CD4-positive, alpha-beta T cell treated with Interleukin-4 for 1 hour (primary cell): ENCODE results near the gene CACNA1B.
"Not testable (repeated sequence)": the region's sequence is repeated elsewhere in the genome, so short reads cannot be mapped to it uniquely, and the experiment has no call there.

Source experiments
- DNase-seq, 2 donors: peaks; one replicate each; pipeline ENCODE4 v3.0.0-alpha.2; 2020 to 2022

CACNA1B gene

DNA sequence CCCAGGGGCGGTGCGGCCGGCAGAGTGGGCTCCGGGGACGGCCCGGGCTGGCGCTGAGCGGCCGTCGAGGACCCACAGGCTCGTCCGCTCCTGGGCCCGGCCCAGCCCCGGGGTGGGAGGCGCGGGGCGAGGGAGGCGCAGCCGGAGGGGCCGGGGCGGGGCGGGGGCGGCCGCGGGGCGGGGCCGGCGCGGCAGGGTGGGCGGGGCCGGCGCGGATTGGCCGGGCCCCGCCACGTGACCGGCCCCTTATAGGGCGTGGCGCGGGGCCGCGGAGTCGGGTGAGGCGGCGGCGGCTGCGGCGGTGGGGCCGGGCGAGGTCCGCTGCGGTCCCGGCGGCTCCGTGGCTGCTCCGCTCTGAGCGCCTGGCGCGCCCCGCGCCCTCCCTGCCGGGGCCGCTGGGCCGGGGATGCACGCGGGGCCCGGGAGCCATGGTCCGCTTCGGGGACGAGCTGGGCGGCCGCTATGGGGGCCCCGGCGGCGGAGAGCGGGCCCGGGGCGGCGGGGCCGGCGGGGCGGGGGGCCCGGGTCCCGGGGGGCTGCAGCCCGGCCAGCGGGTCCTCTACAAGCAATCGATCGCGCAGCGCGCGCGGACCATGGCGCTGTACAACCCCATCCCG, at the start of gene CACNA1B:
Gene CACNA1B, plus strand, starts transcription at position 277 of the 617 bp plus-strand sequence. Its CDS starts 152 bp downstream, at position 429.
- DNase-seq = not testable (repeated sequence)

DNA sequence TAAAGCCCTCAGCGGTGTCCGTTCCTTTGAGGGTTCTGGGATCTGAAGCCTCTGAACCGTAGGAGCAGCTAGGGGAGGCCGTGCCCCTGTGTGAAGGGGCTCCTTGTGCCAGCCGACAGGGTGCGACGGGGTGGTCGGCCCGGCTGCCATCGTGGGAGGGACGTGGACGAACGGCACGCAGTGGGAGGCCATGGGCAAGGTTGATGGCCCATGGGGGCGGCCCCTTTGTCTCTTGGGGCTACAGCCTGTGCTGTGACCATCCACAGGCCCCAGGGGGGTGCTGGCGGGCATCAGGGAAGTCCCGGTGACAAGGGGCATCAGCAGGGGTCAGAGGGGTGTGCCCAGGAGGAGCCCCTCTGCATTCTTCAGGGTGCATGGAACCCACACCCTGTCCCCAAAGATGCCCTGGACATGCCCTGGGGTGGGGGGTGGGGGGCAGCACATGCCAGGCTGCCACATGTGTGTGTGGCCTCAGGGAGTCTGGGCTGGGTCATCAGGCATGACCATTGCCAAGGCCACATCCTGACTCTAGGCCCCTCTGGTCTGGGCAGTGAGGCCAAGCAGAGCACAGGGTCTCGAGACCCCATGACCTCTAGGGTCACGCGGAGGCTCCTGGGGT, 49.6 kb upstream of the CACNA1B start:
- DNase-seq = no peak

DNA sequence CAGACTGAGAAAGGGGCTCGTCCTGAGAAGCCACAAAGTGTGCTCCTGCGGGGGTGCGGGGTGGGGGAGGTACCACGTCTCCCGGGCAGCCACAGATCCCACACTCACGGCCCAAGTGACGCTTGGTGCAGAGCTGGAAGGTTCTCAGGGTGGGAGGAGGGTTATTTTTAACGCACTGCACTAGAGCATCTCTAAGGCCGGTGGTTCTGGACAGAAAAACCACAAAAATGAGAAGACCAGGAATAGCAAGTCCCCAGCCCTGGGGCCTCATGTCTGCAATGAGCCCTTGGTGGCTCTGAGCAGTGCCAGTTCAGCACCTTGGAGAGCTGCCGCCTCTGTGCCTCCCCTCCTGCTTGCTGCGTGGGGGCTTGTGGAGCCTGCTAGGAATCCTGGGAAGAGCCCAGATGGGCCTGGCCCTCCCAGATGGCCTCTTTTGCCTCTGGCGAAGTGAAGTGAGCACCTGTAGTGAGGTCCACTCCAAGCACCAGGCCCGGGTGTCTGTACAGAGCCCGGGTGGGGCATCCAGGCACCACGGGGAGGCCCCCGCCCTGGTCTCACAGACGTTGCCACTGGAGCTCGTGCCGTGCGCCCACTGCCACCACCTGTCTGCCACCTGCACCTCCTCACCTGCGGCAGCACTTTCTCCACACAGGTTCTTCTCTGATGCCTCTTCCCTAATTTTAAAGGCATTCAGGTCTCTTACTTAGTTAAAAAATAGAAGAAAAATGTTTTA, 48.9 kb upstream of the CACNA1B start:
- DNase-seq = no peak

DNA sequence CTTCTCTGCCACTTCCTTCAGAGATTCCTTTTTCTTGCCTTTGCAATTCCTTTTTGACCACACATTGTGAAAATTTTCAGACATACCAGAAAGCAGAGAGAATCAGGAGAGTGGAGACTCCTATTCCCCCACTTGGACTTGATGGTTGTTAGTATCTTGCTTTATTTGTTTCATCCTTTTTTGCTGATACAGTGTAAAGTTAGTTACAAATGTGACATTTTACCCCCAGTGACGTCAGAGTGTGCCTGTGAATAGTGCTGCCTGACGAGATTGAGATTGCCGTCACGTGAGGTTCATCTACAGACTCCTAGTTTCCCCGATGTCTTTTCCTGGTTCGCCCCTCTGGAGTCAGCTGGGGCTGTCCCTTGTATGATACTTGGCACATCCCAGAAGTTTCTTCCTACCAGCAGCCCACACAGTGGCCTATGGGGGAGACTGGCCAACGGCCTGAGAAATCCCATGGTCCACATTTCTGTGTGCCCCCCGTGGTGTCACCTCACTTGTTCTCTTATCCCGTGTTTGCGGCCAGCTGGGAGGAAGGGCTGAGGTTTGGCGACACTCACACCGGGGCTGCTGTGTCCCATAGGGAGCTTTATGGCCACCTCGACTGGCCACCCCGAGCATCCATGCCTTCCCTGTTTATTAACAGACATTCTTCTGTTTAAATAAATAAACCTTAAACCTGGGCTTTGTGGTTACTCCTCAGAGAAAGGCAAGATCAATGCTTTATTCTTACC, 48.2 kb upstream of the CACNA1B start:
- no peak for DNase-seq

DNA sequence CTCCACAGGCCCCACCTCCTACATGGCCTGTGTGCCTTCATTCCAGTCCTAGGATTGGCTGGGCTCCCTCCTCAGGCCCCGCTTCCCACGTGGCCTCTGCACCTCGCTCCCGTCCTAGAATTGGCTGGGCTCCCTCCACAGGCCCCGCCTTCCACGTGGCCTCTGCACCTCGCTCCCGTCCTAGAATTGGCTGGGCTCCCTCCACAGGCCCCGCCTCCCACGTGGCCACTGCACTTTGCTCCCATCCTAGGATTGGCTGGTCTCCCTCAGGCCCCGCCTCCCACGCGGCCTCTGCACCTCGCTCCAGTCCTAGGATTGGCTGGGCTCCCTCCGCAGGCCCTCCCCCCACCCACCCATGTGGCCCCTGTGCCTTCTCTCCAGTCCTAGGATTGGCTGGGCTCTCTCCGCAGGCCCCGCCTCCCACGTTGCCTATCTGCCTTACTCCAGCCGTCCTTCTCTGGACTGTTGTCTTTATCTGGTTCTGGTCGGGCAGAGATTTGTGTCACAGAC, 45.3 kb upstream of the CACNA1B start:
- DNase-seq = no peak

DNA sequence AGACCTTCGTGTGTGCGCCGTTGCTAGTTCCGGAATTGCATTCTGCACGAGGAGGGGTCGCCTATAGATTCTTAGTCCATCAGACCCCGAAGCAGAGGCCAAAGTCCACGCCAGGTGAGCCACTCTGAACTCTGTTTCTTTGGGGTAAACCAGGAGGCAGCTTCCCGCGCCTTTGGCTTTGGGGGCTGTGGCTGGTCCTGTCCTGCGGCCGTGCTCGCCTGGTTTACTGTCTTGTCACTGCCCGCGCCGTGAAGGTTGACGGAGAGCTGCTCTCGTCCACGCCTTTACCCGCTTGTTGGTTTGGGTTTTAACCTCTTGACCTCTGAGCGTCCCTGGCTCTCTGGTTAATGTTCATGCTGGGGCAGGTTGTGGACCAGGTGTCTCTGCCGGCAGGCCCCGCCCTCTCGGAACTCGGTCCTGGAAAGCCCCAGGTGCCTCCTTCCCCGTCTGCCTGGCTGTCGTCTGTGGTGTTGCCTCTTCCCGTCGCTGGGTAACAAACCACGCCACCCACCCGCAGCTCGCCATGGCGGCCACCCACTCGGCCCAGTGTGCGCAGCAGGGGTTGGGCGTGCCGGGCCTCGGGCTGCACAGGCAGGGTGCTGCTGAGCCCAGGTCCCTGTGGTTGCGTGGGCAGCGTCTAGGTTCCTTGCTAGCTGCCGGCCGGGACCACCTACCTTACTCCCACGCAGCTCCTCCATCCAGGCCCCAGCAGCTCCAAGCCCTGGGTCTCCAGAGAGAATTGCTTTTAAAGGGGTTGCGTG, 44.6 kb upstream of the CACNA1B start:
- no peak for DNase-seq

DNA sequence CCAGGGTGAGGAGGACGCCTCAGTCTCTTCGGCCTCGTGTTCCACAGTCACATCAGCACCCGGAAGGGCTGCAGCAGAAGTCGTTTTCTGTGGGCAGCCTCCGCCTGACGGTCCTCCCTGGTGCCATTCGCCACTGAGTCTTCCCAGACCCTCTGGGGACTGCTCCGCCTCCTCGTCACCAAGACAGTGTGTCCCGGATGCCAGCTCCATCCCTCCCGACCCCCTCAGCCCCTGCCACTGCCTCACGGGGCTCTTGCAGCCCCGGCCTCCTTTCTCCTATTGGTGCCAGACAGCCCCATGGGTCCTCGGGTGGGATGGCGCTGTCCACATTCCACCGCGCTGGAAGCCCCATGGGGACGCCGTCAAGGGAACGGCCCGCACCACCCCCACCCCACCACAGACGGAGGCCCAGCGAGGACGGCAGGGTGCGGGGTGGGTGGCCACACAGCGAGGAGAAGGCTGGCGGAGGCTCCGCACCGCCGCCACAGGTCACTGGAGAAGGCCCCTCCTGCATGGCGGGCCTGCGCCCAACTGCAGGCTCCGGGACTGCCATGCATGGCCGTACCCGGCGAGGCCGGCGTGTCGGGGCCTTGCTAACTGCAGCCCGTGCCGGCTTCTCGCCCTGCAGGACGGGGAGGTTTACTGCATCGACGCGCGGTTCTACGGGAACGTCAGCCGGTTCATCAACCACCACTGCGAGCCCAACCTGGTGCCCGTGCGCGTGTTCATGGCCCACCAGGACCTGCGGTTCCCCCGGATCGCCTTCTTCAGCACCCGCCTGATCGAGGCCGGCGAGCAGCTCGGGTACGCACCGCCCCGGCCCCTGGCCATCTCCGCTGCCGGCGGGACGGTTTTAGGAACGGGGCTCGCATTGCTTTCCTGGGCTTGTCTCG, 43.6 kb upstream of the CACNA1B start:
- DNase-seq = no peak

DNA sequence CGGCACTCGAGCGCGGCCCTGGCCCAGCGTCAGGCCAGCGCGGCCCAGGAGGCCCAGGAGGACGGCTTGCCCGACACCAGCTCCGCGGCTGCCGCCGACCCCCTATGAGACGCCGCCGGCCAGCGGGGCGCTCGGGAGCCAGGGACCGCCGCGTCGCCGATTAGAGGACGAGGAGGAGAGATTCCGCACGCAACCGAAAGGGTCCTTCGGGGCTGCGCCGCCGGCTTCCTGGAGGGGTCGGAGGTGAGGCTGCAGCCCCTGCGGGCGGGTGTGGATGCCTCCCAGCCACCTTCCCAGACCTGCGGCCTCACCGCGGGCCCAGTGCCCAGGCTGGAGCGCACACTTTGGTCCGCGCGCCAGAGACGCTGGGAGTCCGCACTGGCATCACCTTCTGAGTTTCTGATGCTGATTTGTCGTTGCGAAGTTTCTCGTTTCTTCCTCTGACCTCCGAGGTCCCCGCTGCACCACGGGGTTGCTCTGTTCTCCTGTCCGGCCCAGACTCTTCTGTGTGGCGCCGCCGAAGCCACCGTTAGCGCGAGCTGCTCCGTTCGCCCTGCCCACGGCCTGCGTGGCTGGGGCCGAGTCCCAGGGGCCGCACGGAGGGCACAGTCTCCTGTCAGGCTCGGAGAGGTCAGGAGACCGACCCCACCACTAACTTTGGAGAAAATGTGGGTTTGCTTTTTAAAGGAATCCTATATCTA, 42.6 kb upstream of the CACNA1B start:
- no peak for DNase-seq

DNA sequence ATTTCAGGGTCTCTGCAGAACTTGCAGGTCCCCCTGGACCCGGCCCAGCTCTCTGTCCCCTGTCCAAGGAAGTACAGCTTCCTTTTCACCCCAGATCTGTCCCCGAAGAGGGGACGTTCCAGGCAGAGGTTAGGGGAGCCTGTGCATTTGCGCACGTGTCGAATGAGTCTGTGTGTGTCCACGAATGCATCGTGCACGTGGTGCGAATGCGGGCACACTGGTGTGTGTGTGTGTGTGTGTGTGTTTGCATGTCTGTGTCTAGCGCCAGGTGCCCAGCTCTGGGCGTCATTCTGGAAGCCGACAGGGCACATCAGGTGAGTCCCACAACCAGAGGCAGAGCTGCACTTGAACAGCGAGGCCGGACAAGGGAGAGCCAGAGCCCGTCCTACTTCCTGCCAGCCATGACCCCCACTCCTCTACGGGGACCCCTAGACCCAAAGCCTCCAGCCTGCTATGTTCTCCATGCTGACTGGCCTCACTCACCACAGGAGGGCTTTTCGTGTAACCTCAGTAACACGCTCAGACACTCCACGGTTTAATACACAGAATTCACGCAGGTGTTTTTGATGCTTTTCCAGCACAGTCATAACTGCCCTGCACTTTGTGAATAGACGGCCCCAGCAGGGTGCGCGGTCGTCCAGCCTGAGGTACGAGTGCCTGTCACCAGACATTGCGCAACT, 41.3 kb upstream of the CACNA1B start:
- DNase-seq = no peak

DNA sequence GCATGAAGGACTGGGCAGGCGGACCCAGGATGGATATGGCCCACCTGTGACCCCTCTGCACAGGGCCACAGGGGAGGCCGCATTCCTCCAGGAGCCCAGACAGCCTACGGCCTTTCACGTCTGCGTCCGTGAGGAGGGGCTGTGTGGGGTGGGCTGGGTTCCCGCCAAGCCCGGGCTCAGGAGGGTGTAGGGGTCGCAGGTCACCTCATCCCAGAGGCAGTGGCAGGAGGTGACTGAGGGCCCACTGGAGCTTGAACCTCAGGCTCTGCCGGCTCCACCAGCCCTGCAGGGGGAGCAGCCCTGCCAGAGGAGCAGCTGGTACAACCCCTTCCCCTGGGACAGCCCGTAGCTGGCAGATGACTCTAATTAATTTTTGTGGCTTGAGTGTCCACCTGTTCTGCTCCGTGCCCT, 40.7 kb upstream of the CACNA1B start:
- DNase-seq = no peak

DNA sequence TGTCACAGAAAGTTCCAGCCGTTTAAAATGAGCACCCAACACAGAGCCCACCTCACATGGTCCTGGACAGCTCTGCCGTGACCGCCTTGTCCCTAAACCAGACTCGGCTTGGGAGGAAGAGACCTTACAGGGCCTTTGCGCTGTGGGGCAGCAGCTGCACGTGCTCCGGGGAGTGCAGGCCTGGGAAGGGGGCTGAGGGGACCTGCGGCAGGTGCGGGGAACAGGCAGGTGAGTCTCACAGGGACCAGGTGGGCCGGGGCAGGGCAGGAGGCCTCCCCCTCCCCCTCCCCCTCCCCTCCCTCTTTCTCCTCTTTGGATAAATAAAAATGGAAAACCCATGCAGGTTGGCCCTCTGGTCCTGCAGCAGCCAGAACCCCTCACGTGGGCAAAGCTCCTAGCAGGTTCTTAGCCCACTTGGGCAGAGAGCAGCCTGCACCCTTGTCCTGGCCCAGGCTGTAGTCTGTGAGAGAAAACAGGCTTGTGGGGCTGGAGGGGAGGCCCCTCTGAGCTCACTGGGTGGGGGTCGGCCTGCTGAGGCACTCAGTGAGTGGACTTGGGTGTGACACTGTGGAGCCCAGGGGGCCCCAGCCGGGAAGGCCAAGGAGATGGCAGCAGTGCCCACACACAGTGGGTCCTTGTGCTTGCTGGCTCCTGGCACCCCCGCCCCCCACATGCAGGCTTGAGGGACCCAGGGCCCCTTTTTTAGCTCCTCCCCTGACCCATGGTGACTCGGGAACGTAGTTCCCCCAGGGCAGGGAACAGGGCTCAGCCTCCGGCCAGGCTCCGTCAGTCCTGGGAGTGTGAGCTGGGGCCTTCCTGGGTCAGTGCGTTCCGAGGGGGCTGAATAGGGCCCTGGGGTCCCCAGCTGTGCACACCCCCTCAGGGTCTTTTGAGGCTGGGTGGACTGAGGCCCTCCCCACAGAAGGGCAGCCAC, 40.0 kb upstream of the CACNA1B start:
- DNase-seq = no peak

DNA sequence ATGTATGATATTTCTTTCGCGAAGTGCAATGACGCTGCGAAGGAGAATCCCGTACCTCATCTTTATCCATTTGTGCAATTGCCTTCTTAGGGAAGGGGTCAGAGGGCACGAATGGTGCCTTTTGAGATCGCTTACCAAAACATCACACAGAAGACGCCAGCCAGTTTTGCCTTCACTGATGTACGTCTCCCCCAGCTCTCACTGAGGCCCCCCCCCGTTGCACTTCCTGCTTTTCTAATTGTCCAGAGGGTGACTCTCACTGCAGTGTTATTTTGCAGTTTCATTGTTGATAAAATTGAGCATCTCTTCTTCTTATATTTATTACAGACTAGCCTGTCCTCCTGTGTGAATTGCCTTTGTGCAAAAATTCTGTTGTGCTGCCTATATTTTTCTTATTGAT, 39.0 kb upstream of the CACNA1B start:
- DNase-seq = no peak

DNA sequence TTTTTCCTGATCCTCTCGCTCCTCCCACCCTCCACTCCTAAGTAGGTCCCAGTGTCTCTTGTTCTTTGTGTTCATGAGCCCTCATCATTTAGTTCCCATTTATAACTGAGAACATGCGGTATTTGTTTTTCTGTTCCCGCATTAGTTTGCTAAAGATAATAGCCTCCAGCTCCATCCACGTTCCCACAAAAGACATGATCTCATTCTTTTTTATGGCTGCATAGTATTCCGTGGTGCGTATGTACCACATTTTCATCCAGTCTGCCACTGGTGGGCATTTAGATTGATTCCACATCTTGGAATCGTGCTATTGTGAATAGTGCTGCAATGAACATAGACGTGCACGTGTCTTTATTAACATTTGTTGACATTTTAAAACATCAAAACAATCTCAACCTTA, 34.2 kb upstream of the CACNA1B start:
- no peak for DNase-seq

DNA sequence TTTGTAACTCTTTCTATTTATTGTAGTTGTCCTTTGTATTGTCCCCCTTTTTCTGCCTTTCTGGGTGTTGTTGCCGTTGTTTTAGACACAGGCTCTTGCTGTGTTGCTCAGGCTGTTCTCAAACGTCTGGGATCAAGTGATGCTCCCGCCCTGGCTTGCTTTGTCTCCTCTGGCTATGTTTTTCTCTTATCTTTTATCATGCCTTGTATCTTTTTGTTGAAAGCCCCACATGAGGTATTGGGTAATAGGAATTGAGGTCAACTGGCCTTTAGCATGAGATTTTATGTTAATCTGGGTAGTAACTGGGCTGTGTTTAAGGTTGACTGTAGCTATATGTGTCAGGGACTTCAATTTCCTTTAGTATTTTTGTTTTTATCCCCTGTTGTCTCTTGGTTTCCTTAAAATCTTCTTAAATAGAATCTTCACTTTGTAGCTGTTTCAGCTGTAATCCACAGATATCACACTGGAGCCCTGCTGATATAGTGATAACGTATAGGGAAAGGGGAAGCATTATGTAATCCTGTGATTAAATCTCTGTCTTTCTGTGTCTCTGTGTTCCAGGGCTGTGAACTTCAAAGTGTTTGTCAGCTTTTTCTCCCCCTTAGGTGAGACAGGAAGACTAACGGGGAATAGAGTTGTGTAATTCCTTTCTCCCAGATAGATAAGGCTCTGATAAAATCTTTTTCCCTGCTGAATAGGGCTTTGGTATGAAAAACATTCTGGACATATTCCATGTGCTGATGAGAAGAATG, 25.9 kb upstream of the CACNA1B start:
- DNase-seq = no peak

DNA sequence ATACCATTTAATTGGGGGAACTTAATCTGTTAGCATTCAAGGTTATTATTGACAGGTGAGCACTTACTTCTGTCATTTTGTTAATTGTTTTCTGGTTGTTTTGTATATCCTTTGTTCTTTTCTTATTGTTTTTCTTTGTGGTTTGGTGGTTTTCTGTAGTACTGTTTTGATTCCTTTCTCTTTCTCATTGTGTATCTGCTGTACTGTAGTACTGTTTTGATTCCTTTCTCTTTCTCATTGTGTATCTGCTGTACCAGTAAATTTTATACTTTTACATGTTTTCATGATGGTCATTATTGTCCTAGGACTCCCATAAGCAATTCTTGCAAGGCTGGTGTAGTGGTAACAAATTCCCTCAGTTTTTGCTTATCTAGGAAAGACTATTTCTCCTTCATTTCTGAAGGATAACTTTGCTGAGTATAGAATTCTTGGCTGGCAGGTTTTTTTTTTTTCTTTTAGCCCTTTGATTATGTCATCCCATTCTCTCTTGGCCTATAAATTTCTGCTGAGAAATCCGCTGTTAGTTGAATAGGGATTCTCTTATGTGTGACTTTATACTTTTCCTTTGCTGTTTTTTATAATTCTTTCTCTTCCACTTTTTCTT, 24.1 kb upstream of the CACNA1B start:
- no peak for DNase-seq

DNA sequence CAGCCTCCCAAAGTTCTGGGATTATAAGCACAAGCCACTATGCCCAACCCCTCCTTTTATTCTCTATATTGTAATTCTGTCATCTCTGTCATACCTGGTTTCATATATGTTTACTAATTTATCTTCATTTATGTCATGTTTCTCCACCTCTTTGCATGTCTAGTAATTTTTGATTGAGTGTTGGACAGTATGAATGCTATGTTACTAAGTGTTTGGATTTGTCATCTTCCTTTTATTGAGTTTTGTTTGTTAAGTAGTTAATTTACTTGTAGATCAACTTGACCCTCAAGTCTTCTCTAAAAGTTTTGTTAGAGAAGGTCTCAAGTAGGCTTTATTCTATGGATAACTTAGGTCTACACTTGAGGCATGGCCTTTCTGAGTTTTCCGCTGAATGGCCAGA, 17.2 kb upstream of the CACNA1B start:
- no peak for DNase-seq

DNA sequence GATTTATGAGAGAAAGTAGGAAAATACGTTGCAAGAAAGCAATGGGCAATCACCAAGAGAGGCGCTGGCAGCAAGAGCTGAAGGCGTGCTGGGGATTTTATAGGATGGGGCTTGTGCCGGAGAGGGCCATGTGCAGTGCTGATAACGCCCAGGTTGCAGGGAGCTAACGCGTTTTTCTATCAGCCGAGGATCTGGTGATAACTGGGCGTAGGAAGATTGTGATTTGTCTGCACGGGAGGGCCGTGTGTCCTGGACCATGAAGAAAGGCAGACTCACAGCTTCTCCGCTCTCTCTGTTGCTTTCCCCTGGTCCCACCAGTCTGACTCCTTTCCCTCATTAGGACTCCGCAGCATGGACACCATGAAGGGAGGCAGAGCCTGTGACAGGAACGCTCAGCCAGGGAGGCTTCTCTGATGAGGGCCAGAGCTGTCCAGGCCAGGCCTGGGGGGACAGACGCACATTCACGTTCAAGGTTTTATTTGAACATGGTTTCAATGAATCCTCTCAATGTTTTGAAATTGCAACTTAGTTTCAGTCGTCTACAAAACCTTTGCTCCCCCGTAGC, 11.9 kb upstream of the CACNA1B start:
- no peak for DNase-seq
